ENCODE results near the gene ZG16B. TPM values are rescaled to one million over a fixed set of nuclear protein-coding genes. Genes with fewer than 3 reads are reported as not detected.

Gene ZG16B
- total RNA-seq, 2 experiments from 2014 or later: 3.6 to 7.0 TPM

- no peak for DNase-seq
- Mint-ChIP-seq H3K4me1 (no peaks in the 10 kb centered on the region), H3K27me3 (peaks cover 3% of the 10 kb centered on the region), H3K9me3 (ENCODE audit: low read depth) (no peaks in the 10 kb centered on the region), H3K36me3 (no peaks in the 10 kb centered on the region), H3K27ac (no peak overlapping the region), H3K4me3 (no peak overlapping the region)
- CTCF ChIA-PET: interaction anchor here (0.5 to 3.3 kb wide), 2 partner anchors 8 to 17 kb away, joined by 3 to 9 read pairs; no protein-coding TSS in a partner anchor
- ATAC-seq: no peak
These were observed 7.6 kb upstream of the ZG16B start for GRCh38 chr16:2822496-2822895.

- DNase-seq (no peak), ATAC-seq (no peak)
- CTCF ChIA-PET: no interaction called here
These were observed 5.5 kb upstream of the ZG16B start for GRCh38 chr16:2824626-2825025.

GRCh38 chr16:2825049-2825742, 4.9 kb upstream of the ZG16B start:
- H3K36me3 Mint-ChIP-seq: no peaks in the 10 kb centered on the region
- no peaks in the 10 kb centered on the region for H3K9me3 Mint-ChIP-seq (ENCODE audit: low read depth)
- no peak overlapping the region for H3K4me3 Mint-ChIP-seq
- H3K27me3 Mint-ChIP-seq: peaks cover 3% of the 10 kb centered on the region
- ATAC-seq (no peak), DNase-seq (no peak)
- H3K27ac Mint-ChIP-seq: no peak overlapping the region
- peaks cover 2% of the 10 kb centered on the region for H3K4me1 Mint-ChIP-seq
- CTCF ChIA-PET: no interaction called here

More at GRCh38 chr16:2824626-2825025, 5.5 kb upstream of the ZG16B start:
- no peak overlapping the region for H3K27ac Mint-ChIP-seq
- no peaks in the 10 kb centered on the region for H3K4me1 Mint-ChIP-seq
- peaks cover 3% of the 10 kb centered on the region for H3K27me3 Mint-ChIP-seq
- no peaks in the 10 kb centered on the region for H3K36me3 Mint-ChIP-seq
- no peak overlapping the region for H3K4me3 Mint-ChIP-seq
- no peaks in the 10 kb centered on the region for H3K9me3 Mint-ChIP-seq (ENCODE audit: low read depth)

- H3K9me3 Mint-ChIP-seq (ENCODE audit: low read depth): no peaks in the 10 kb centered on the region
- H3K36me3 Mint-ChIP-seq: no peaks in the 10 kb centered on the region
- no peak overlapping the region for H3K4me3 Mint-ChIP-seq
- H3K27ac Mint-ChIP-seq: no peak overlapping the region
- peaks cover 2% of the 10 kb centered on the region for H3K4me1 Mint-ChIP-seq
- CTCF ChIA-PET: interaction anchor here (1.1 kb wide), 1 partner anchor 42 kb away, joined by 3 read pairs; no protein-coding TSS in a partner anchor
- DNase-seq (no peak), ATAC-seq (no peak)
- H3K27me3 Mint-ChIP-seq: peaks cover 3% of the 10 kb centered on the region
These were observed 4.2 kb upstream of the ZG16B start for GRCh38 chr16:2825906-2826305.

- Mint-ChIP-seq H3K9me3 (ENCODE audit: low read depth) (no peaks in the 10 kb centered on the region), H3K27ac (no peak overlapping the region), H3K4me3 (no peak overlapping the region), H3K4me1 (peaks cover 2% of the 10 kb centered on the region), H3K27me3 (peaks cover 3% of the 10 kb centered on the region), H3K36me3 (no peaks in the 10 kb centered on the region)
- CTCF ChIA-PET: interaction anchor here (0.6 to 1.1 kb wide), 2 partner anchors 41 to 291 kb away, joined by 3 to 5 read pairs; no protein-coding TSS in a partner anchor
- DNase-seq (no peak), ATAC-seq (no peak)
These were observed 3.3 kb upstream of the ZG16B start for GRCh38 chr16:2826591-2827373.

- CTCF ChIA-PET: interaction anchor here (0.6 kb wide), 1 partner anchor 291 kb away, joined by 5 read pairs; no protein-coding TSS in a partner anchor
- no peak overlapping the region for H3K27ac Mint-ChIP-seq
- no peak overlapping the region for H3K4me3 Mint-ChIP-seq
- no peaks in the 10 kb centered on the region for H3K9me3 Mint-ChIP-seq (ENCODE audit: low read depth)
- ATAC-seq (no peak), DNase-seq (no peak)
- H3K36me3 Mint-ChIP-seq: no peaks in the 10 kb centered on the region
- H3K27me3 Mint-ChIP-seq: no peaks in the 10 kb centered on the region
- H3K4me1 Mint-ChIP-seq: peaks cover 2% of the 10 kb centered on the region
These were observed 2.7 kb upstream of the ZG16B start for GRCh38 chr16:2827374-2827791.

- Mint-ChIP-seq H3K27ac (no peak overlapping the region), H3K4me1 (peaks cover 2% of the 10 kb centered on the region), H3K4me3 (no peak overlapping the region), H3K27me3 (peaks cover 4% of the 10 kb centered on the region), H3K36me3 (no peaks in the 10 kb centered on the region), H3K9me3 (ENCODE audit: low read depth) (peaks cover 2% of the 10 kb centered on the region)
- ATAC-seq: no peak
- CTCF ChIA-PET: no interaction called here
- DNase-seq: no peak
These were observed 2.1 kb upstream of the ZG16B start for GRCh38 chr16:2827831-2828520.

- H3K36me3 Mint-ChIP-seq: no peaks in the 10 kb centered on the region
- CTCF ChIA-PET: no interaction called here
These were observed 1.6 kb upstream of the ZG16B start for GRCh38 chr16:2828521-2828840.

GRCh38 chr16:2828876-2829430, 1.1 kb upstream of the ZG16B start:
- CTCF ChIA-PET: no interaction called here
- H3K9me3 Mint-ChIP-seq (ENCODE audit: low read depth): peaks cover 2% of the 10 kb centered on the region
- no peak overlapping the region for H3K27ac Mint-ChIP-seq
- peaks cover 2% of the 10 kb centered on the region for H3K4me1 Mint-ChIP-seq
- ATAC-seq: no peak
- DNase-seq: no peak
- H3K27me3 Mint-ChIP-seq: peaks cover 6% of the 10 kb centered on the region
- no peaks in the 10 kb centered on the region for H3K36me3 Mint-ChIP-seq
- no peak overlapping the region for H3K4me3 Mint-ChIP-seq

More at GRCh38 chr16:2828521-2828840, 1.6 kb upstream of the ZG16B start:
- peaks cover 2% of the 10 kb centered on the region for H3K9me3 Mint-ChIP-seq (ENCODE audit: low read depth)
- H3K4me3 Mint-ChIP-seq: no peak overlapping the region
- H3K27ac Mint-ChIP-seq: no peak overlapping the region
- H3K27me3 Mint-ChIP-seq: peaks cover 4% of the 10 kb centered on the region
- no peak for DNase-seq
- H3K4me1 Mint-ChIP-seq: peaks cover 2% of the 10 kb centered on the region
- no peak for ATAC-seq

- peaks cover 7% of the 10 kb centered on the region for H3K27me3 Mint-ChIP-seq
- CTCF ChIA-PET: no interaction called here
- no peak overlapping the region for H3K27ac Mint-ChIP-seq
- DNase-seq: no peak
- H3K9me3 Mint-ChIP-seq (ENCODE audit: low read depth): peaks cover 2% of the 10 kb centered on the region
- ATAC-seq: no peak
- no peak overlapping the region for H3K4me3 Mint-ChIP-seq
- H3K4me1 Mint-ChIP-seq: peaks cover 2% of the 10 kb centered on the region
- no peaks in the 10 kb centered on the region for H3K36me3 Mint-ChIP-seq
These were observed 222 bp downstream of the ZG16B start for GRCh38 chr16:2830355-2830695.

- no peak overlapping the region for H3K4me3 Mint-ChIP-seq
- H3K36me3 Mint-ChIP-seq: no peaks in the 10 kb centered on the region
- no peak for ATAC-seq
- CTCF ChIA-PET: no interaction called here
- H3K27ac Mint-ChIP-seq: no peak overlapping the region
- peaks cover 2% of the 10 kb centered on the region for H3K4me1 Mint-ChIP-seq
- H3K27me3 Mint-ChIP-seq: peaks cover 9% of the 10 kb centered on the region
- H3K9me3 Mint-ChIP-seq (ENCODE audit: low read depth): peaks cover 2% of the 10 kb centered on the region
- no peak for DNase-seq
These were observed 1.1 kb downstream of the ZG16B start for GRCh38 chr16:2831203-2831602.

GRCh38 chr16:2833776-2834175, 3.7 kb downstream of the ZG16B start:
- Mint-ChIP-seq H3K36me3 (no peaks in the 10 kb centered on the region), H3K27ac (no peak overlapping the region), H3K27me3 (peaks cover 11% of the 10 kb centered on the region), H3K4me1 (peaks cover 2% of the 10 kb centered on the region), H3K9me3 (ENCODE audit: low read depth) (peaks cover 2% of the 10 kb centered on the region), H3K4me3 (no peak overlapping the region)
- DNase-seq: no peak
- CTCF ChIA-PET: no interaction called here
- ATAC-seq: no peak

GRCh38 chr16:2834968-2835367, 4.9 kb downstream of the ZG16B start:
- H3K36me3 Mint-ChIP-seq: no peaks in the 10 kb centered on the region
- peaks cover 4% of the 10 kb centered on the region for H3K4me1 Mint-ChIP-seq
- DNase-seq (no peak), ATAC-seq (no peak)
- H3K27me3 Mint-ChIP-seq: peaks cover 11% of the 10 kb centered on the region
- no peak overlapping the region for H3K27ac Mint-ChIP-seq
- peaks cover 2% of the 10 kb centered on the region for H3K9me3 Mint-ChIP-seq (ENCODE audit: low read depth)
- CTCF ChIA-PET: no interaction called here
- no peak overlapping the region for H3K4me3 Mint-ChIP-seq

Data from activated CD8-positive, alpha-beta memory T cell treated with anti-CD3 and anti-CD28 coated beads, Interleukin-2, amount 10 ng/mL, durations not matched to agents 7 days and 5 days (primary cell).